Superior temporal gyrus (tissue), 1 donor: ENCODE data around the gene TBCEL.
"Not testable (repeated sequence)": the region's sequence is repeated elsewhere in the genome, so short reads cannot be mapped to it uniquely, and the experiment has no call there.

ENCODE experiments used
- DNase-seq: peaks from one replicate; pipeline ENCODE4 v3.0.0-alpha.2; 2016; ENCODE audit errors: extremely low spot score

TBCEL gene

DNA sequence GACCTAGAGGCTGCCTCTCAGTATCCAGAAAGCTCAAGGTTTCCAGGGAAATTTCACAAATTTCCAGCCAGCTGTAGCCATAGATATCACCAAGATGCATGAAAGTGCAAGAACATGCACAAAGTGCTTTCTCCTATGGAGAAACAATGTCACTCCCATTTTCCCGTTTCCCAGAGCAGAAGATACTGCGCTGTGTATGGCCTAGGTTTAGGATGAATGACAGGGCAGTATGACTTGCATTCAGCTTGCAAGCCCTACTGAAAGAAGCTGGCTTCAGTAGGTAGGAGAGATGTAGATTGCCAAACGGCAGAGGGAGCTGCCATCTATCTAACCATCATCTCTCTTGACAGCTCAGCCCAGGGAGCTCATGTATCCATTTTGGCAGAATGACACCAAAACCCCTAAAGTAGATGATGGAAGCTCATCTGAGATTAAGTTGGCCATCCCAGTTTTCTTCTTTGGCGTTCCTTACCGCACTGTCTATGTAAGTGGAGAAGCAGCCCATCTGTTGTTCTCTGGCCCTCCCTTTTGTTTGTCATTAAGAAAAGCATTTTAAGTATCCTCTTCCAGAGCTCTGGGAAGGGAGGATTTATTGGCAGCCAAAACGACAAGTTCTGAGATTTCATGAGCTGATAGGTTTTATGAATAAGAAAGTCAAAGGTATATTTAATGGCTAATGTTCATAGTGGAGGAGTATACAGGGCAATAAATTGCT is 81.7 kb downstream of the TBCEL start:
- DNase-seq = no peak

DNA sequence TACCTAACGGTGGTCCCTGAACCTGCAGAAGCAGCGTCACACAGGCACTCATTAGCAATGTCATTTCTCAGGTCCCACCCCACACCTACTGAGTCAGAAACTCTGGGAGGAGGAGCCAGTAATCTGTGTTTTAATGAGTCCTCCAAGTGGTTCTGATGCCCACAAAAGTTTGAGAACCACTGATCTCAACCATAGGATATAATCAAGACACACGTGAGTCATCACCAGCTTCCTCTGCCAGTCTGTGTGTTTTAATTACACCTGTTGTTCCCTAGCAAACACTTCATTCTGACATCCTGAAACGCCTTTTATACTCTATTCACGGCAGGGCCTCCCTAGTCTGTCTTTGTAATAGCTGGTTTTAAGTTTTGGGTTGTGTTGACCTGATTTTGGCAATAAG is 82.9 kb downstream of the TBCEL start:
- DNase-seq = no peak

DNA sequence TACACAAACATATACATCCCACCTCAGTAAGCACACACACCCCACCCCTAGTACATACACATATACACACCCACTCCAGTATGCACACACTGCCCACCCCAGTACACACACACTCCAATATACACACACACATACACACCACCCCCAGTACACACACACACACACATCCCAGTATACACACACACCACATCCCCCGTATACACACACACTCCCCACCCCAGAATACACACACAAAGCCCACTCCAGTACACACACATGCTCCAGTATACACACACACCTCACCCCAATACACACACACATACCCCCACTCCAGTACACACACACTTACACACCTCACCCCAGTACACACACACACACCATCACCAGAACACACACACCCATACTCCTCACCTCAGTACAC is 84.5 kb downstream of the TBCEL start:
- DNase-seq = no peak

DNA sequence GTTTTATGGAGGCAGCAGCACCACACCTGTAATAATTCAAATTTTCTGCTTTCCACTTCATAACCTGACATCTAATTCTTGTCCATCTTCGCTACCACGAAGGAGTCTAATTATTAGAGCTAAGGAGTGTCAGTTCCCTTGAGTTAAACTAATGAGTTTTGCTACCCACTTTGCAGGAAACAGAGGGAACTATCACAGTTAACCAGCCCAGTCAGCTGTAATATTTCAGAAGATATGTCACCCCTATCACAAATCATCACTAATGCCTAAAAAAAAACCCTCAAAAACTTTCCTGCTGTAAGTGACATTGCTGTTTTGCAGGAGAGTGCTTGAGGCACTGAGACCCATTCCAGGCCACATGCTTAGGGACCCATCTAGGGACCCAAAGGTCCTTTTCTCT is 85.6 kb downstream of the TBCEL start:
- DNase-seq = no peak

DNA sequence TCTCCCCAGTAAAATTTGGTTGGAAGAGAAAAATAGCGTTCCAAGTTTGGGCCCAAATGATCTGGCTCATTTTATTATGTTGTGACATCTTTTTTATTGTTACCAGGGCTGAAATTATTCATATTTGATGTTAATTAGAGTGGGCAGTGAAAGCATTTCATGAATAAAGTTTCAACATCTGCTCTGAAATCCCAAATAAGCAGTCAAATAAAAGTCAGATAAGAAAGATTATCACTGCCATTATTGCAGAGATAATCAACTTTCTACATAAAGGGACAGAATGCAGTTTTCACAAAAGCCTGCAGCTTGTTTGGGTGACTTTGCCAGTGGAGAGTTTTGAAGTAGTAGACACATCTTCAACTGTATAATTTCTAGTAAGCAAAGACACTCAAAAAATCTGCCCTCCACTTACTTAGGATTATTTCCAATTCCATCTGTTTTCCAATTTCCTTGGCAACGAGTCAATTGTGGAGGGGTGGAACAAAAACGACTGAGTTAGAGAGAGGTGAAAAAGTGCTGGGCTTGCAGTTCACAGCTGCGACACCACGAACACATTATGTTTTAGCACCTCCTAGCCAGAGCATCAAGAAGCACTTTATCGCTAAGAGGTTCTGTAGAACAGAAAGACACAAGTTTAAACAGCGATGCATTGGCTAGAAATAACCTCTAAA is 86.1 kb downstream of the TBCEL start:
- DNase-seq = no peak

DNA sequence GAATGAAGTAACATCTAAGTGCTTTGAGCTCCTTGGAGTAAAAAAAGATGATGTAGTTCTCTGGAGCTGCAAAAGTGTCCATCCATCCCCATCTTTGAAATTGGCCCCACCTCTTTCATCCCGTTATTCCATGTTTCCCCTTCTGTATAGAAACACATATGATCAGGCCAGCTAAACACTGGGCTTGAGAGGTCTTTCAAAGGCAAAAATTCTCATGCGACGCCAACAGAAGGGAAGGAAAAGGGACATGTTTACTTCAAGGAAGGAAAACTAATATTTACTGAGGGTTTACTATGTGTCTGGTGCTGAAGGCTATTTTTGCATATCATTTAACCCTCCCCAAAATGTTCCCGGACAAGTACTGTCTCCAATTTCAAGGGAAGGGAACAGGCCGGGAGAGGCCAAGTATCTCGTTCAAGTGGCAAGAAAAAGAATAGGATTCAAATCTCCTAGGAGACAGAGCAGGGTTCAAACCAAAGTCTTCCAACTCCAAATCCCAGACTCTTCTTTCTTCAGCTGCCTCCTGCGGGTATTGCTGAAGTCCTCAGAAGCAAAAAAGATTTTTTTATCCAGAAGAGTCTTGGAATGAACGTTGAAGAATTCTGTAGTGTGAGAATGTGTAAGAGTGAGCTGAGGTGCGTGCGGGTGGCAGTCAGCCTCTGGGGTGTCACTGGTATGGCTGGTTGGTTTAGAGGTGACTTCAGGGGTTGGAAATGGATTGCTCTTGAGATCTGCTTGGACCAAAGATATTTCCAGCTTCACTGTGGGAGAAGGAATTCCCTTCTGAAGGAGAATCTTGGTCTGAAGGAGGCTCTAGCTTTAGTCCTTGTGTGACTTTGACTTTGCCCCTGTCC is 87.2 kb downstream of the TBCEL start:
- DNase-seq = no peak

DNA sequence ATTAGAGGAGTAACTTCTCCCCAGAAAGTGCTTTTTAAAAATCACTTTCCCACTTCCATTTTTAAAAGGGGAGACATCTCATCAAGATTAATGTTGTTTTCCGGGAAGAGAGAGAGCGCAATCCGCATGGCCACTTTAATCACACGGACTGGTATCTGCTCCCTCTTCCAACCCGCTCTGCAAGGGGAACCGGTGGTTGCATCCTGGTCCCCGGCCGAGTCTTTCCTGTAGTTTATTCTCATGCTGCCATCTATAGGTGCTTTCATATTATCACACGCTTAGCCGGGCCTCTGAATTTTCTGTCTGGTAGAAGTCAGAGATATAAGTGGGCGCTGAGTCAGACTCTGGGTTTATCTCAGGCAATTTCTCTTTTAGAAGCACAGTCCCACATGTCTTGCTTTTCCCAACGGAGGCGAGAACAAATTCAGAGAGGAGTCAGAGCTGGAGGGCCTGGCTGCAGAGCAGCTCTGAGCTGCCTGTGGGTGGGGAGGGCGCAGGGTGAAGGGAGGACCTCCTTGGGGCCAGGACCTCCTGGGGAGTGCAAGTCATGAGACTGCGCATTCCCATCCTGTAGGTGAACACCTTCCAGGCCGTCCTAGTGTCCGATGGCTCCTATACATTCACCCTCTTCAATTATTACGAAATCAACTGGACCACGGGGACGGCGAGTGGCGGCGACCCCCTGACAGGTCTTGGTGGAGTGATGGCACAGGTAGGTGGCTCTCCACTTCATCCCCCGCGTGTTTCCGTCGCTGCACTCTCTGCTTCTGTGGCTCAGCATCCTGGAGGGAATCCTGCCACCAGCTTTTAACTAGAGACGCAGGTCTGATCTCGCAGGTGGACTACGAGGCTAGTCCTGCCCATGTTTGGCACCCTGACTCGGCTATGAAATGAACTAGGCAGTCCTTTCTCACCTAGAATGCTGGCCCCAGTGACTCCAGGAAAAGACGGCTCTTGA is 88.9 kb downstream of the TBCEL start:
- DNase-seq = peak; percentile 87

DNA sequence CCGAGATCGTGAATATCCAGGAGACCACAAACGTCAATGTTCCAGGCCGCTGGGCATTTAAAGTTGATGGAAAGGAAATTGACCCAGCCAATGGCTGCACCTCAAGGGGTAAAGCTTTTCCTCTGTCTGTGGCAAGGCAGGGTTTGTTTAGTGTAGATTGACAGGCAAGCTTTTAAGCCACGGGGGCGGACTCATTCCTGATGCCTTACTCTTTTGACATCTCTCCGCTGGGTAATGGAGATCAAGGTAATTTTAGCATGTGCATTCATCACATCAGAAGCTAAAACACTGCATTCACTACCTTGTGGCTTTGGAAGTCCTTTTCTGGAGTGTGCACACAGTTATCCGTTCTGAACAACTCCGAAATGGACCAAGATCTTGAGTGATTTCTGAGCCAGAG is 89.7 kb downstream of the TBCEL start:
- DNase-seq = no peak

DNA sequence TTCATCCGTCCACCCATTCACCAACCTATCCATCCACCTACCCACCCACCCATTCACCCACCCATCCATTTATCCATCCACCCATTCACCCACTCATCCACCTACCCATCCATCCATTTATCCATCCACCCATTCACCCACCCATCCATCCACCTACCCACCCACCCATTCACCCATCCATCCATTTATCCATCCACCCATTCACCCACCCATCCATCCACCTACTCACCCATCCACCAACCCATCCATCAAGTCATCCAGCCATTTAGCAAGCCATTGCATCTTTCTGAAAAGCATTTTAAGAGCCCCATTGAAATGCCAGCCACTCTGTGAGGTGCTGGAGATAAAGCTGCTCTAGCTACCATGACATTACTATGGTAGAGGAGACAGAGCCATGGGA is 91.1 kb downstream of the TBCEL start:
- DNase-seq = not testable (repeated sequence)

DNA sequence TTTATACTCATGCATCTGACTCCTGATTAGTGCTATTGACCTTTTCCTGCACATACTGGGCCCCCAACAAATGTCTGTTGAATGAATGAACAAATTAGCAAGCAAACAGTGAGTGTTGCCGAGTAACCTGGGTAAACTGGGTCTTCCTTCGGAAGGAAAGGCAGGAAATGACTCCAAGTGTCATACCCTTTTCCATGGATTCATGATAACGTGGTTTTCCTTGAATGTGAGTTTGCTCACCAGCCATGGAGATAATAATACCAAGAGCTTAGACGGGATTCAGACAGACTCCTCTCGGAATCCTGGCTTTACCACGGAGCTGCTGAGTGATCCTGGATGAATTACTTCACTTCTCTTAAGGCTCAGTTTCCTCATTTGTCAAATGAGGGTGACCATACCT is 93.9 kb downstream of the TBCEL start:
- no peak for DNase-seq

DNA sequence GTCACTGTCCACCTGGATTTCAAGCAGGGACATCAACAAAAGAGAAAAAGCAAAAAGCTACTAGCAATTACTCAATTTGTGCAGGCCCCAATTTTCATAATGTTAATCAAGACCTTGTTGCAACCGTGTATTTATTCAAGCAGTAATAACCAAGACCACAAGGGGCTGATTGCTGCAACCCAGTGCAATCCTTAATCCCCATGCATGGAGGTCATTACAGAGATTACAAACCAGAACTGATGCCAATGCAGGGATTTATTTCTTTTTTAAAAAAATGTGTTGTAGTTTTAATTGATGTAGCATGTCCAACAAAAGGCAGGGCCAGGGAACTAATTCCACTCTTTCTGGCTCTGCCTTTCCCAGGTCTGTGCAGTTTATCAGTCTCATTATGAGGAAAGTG is 95.5 kb downstream of the TBCEL start:
- no peak for DNase-seq

DNA sequence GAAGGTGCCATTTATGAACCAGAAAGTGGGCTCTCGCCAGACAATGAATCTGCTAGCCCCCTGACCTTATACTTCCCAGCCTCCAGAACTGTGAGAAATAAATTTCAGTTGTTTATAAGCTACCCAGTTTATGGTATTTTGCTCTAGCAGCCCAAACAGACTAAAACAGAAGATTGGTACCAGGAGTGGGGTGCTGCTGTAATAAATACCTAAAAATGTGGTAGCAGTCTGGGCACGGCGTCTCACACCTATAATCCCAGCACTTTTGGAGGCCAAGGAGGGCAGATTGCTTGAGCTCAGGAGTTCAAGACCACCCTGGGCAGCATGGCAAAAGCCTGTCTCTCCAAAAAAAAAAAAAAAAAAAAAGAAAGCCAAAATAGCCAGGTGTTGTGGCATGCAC is 98.4 kb downstream of the TBCEL start:
- no peak for DNase-seq

DNA sequence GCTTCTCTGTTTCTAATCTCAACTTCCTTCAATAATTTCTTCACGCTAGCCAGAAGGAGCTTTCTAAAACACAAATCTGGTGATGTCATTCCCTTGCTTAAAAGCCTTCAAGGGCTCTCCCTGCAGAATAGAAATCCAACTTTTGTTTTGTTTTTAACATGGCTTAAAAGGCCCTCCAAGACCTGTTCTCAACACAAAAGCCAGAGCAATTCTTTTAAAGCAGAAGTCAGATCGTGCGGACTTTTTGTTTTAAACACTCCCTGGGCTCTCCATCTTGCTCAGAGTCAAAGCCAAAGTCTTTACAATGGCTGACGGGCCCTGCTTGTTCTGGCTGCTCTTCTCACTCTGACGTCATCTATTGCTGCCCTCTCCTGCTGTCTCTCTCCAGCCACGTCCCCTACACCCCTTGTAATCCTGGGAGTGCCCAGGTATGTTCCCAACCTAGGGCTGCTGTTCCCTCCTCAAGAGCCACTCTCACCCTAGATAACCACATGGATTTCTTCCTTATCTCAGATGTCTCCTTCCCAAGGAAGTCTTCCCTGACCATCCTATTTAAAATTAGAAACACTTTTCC is 99.7 kb downstream of the TBCEL start:
- no peak for DNase-seq

DNA sequence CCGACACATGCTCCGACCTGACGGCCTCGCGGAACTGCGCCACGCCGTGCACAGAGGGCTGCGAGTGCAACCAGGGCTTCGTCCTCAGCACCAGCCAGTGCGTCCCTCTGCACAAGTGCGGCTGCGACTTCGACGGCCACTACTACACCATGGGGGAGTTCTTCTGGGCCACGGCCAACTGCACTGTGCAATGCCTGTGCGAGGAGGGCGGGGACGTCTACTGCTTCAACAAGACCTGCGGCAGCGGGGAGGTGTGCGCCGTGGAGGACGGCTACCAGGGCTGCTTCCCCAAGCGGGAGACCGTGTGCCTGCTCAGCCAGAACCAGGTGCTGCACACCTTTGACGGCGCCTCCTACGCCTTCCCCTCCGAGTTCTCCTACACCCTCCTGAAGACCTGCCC is 103.9 kb downstream of the TBCEL start:
- no peak for DNase-seq

DNA sequence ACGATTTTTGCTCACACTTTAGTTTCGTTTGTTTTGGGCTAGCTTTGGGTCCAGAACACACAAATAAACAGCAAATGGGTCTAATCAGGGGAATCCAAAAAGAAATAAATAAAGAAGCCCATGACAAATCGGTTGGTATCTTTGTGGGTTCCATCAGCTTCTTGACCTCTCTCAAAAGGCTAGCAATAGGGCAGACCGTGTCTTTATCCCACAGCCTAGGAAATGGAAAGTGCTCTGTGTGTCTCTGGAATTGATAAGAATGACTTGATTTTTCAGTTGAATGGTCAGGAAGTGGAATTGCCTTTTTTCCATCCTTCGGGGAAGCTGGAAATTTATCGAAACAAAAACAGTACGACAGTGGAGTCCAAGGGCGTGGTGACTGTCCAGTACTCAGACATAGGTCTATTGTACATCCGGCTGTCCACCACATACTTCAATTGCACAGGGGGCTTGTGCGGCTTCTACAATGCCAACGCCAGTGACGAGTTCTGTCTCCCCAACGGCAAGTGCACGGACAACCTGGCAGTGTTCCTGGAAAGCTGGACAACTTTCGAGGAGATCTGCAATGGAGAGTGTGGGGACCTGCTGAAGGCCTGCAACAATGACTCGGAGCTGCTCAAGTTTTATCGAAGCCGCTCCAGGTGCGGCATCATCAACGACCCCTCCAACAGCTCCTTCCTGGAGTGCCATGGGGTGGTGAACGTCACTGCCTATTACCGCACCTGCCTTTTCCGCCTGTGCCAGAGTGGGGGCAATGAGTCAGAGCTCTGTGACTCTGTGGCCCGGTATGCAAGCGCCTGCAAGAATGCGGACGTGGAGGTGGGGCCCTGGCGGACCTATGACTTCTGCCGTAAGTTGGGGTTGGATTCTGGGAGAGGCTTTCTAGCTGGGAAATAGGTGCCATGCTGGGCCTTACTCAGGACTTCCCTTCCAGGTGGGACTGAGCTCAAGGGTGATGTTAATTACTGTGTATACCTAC is 105.7 kb downstream of the TBCEL start:
- no peak for DNase-seq

DNA sequence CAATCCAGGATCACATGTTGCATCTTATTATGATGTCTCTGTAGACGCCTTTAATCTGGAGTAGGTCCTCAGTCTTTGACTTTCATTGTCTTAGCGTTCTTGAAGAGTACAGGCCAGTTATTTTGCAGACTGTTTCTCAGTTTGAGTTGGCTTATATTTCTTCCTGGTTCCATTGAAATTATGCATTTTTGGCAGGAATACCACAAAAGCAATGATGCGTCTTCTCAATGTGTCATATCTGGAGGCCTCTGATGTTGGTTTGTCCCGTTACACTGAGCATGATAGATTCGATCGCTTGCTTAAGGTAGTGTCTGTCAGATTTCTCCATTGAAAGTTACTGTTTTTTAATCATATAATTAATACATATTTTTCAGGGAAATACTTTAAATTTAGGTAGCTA is 107.8 kb downstream of the TBCEL start:
- no peak for DNase-seq

DNA sequence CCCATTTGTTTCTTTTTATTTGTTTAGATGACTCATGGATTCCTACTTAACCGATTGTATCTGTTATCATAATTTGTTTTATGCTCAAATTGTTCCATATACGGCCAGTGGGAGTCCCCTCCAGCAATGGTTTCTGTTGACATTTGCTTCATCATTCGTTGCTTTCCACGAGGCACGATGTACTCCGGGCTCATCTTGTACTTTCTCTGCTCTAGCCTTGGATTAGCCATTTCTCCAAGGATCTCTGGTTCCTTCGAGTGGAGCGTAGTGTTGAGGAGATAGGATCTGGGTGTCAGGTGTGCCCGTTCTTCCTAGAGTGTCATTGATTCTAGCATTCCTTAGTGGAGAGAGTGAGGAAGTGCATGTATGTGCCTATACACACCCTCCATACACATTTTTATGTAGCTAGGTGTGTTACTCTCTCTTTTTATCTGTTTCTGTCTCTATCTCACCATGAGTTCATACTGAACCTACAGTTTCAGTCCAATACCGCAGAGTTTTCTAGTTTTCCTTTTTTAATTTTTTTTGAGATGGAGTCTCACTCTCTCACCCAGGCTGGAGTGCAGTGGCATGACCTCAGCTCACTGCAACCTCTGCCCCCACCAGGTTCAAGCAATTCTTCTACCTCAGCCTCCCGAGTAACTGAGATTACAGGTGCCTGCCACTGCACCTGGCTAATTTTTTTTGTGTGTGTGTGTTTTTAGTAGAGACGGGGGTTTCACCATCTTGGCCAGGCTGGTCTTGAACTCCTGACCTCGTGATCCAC is 108.5 kb downstream of the TBCEL start:
- DNase-seq = no peak

DNA sequence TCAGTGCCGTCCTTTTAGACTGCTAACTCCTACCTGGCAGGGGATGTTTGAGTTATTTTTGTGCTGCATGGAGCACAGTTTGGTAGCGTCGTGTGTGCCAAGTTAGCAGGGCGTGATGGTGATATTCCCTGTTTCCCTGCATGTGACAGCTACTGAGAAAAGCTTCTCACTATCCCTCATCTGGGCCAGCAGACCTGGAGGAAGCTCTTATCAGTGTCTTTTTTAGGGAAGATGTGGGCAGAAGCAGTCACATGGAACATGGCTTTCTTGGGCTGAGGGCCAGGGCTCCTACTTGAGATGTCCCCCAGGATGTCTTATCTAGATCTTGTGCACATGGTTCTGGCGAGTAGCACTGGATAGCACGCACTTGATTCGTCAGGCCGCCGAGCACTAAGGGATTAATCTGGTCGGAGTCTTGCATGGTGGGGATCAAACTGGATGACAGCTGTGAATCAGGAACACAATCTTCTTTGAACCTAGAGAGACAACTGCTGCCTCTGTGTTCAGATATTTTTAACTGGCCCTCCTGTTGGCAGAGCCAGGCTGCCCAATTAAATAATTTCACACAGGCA is 110.9 kb downstream of the TBCEL start:
- DNase-seq = peak; percentile 58

DNA sequence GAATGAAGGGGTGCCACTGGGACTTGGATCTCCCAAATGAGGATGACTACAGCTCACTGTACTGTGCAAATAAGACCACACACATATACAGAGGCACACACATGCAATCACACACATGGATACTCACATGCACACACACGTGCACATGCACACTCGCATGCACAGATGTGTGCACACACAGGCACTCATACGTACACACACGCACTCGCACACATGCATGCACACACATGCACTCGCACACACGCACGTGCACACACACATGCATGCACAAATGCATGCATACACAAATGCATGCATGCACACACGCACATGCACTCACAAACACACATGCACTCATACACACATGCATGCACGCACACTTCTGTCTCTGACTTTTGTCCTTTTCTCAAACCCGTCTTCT is 113.1 kb downstream of the TBCEL start:
- no peak for DNase-seq
